HG03342 (cell line): ENCODE results near the gene PDXK.

Experiments used
- ATAC-seq: cut with Tn5 transposase; IDR thresholded peaks from one replicate; pipeline ENCODE4 v1.9.1; 2021; ENCODE audit warnings: mild to moderate bottlenecking, moderate library complexity; ENCODE audit not compliant: unreplicated experiment

The PDXK gene

DNA sequence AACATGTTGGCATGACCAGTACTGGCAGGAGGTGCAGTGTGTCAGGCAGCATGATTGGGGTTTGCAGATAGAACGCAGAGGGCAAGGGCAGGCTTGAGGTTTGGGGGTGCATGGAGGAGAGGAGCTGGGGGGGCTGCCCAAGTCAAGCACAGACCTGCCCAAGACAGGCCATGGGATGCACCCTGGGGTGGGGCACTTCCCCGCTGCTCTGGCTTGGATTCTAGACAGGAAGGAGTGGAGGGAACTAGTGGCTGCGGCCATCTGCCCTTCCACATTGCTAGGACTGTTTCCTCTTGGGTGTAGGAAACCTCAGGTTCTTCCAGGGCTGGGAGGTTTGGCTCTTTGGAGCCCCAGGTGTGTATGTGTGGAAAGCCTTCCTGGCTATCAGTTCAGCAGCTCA lies 3.0 kb downstream of the PDXK start:
- ATAC-seq = no peak

DNA sequence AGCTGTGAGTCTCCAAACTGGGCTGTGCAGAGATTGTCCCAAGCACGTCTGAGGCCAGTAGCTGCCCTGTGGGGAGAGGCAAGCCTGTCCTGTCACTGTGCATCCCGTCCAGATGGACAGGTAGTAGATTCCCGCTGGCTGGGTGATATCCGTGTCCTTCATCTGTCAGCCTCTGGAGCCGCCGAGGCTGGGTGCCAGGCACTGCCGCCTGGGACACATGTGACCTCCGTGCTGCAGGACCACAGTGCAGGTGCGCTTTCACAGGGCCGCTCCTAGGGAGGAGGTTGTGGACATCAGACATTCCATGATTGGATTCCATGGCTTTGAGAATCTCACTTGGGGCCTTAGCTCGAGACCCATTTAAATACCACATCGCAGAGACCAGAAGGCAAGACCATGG lies 4.7 kb downstream of the PDXK start:
- ATAC-seq = no peak

DNA sequence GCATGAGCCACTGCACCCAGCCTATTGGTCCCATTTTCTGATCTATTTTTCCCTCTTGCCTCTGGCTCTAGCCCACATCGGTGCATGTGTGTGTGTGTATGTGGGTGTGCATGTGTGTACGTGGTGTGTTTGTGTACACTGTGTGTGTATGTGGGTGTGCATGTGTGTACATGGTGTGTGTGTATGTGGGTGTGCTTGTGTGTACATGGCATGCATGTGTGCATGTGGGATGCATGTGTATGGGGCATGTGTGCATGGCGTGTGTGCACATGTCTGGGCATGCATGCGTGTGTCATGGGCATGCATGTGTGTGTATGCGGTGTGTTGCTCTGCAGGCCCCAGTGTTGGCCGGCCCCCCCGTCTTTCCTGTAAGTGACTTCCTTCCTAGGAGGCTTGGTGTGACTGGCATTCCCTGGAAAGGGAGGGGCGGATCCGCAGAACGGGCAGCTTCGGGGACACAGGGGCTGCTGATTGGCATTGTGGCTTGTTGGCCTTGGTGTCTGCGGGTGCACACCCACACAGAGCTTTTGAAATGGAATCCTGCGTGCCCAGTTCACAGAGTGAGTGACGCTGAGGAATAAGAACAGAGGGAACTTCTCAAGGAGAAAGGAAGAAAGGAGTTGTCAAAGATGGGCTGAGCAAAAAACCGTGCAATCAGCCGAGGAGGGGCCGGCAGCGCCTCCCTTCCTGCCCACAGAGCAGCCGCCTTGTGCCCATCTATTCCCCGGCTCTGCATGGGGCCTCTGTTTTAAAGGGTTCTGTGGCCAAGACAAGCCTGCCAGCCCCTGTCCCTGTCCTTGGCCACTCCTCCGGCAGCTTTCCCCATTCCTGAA lies 8.0 kb downstream of the PDXK start:
- no peak for ATAC-seq

DNA sequence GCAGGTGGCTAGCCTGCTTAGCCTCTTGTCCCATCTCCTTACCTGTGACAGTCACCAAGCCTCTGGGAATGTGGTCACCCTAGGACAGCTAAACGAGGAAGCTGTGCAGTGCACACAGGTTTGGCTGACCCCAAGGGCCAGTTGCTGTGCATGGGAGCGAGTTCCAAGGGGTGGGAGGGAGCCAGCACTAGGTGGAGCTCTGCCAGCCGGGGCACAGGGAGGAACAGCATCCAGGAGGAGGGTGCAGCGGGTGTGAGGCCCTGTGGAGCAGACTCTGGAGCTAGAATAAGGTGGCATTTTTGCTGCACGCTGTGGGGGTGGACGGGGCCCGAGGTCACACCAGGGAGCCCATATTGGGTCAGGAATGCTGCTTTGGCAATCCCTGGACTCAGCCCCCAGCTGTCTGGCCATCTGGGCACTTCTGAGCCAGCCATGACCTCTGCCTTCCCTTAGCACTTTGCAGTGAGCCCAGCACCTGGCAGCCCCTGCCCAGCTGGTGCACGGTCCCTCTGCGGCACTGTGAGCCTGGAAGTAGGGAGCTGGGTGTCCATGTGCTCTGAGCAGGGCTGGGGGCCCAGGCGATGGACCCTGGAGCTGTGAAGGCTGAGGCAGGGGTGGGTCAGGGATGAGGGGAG lies 8.7 kb downstream of the PDXK start:
- ATAC-seq = no peak

DNA sequence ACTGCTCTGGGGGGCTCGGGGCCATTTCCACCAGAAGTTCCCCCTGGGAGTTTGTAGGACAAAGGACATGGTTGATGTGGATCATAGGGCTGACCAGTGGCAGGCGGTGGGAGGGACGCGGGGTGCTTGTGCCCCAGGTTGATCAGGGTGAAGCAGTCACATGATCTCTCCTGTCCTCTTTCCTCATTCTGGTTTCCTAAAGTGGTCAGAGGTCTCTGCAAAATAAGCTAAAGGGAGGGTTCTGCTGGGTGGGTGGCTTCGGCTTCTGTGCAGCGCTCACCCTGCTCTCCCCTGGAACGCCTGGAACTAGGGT lies 9.2 kb downstream of the PDXK start:
- ATAC-seq = no peak

DNA sequence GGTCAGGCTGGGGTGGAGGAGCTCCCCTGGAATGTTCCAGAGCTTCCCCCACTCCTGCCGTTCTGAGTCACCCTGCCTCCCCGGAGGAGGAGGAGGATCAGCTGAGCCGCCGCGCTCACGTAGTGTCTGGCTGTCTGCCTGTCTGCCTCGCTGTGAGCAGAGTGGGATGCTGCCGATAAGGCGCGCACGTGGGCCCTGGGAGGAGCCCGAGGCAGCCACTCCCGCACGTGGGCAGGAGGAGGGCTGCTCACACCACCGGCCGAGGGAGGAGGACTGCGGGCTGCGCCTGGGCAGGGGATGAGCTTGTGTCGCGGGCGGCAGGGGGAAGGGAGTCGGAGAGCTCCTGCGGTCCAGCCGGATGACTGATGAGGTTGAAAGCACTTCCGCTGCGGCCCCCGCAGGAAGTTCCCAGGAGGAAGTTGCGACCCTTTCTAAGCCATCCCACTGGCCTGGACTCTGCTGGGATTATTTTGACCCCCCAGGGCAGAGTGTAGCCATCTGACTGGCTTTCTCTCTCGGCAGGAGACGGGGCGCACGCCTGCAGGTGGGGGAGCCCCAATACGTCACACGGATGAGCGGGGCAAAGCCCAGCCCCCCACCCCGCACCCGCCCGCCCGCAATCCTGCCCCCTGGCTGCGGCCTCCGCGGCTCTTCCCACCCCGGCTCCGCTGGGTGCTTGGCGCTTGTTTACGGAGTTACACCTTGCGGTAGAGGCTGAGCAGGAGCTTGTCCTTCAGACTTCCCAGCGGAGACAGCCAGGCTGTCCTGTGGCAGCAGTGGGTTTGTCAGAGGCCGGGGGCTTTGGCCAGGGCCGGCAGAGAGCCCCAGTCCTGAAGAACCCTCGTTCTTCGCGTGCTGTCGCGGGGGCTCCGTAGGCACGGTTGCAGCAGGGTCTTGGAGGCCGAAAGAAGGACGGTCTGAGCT lies 9.8 kb downstream of the PDXK start:
- peak; percentile 54 for ATAC-seq

DNA sequence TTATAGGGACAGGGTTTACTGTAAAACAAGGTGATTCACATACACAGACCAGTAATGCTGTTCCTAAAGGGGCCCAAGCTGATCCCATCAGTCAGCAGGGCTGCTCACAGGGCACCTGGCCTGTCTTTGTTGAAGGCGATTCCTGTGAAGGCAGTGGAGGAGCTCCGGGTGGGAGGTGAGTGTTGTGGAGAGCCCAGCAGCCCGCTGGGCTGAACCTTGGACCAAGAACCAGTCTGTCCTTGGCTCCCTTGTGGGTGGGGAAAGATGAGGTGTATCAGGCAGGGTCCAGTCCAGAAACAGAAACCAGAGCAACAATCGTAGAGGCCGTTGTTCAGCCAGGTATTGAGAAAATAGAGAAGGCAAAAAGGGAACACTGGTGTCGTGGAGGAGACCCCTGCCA lies 12.5 kb downstream of the PDXK start:
- ATAC-seq = no peak

DNA sequence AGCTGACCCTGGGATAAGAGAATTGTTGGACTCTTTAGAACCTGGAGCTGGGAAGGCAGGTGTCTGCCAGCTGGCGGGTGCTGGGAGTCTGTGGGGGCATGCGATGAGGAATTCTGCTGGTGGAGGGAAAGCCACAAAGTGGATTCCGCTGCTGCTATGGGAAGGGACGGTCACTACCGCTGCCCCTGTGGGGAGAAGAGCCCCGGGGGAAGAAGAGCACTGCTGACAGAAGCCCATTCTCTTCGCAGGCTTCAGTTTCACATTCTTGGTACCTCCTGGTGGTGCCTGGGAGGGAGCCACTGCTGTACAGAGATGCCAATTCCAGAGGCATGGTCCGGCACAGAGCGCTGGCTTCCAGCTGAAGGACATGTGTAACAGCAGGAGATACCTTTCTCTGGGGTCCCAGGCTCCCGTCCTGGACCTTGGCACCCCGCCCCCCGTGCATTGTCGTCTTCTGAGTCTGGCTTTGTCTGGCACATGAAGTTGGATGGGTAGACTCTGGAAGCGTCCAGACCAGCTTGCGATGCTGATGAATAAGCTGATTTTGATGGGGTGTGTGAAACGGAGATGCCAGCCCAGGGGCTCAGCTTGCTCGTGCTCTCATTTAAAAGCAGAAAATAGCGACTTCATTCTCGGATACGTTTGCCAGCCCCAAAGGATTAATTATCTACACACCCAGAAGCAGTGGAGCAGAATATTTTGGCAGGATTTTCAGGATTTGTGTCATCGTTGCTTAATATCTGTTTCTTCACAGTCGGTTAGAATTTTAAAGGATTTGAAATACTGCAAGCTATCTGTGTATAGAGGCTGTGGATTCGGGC lies 13.2 kb downstream of the PDXK start:
- no peak for ATAC-seq

DNA sequence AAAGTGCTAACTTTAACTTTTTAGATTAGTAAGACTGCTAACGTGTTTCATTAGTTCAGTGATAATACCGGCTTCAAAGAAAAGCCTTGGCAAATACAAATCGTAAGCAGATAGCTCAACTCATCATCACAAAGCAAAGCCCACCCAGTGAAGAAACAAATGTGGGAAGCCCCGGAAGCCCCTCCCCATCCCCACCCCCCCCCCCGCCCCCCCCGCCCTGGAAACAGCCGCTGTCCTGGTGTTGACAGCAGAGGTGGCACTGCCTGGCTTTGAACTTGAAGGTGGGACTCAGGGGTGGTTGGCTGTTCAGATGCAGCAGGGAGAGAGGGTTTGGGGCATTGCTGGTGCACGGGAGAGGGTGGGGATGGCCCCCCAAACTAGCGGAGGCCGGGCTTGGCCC lies 14.1 kb downstream of the PDXK start:
- no peak for ATAC-seq

DNA sequence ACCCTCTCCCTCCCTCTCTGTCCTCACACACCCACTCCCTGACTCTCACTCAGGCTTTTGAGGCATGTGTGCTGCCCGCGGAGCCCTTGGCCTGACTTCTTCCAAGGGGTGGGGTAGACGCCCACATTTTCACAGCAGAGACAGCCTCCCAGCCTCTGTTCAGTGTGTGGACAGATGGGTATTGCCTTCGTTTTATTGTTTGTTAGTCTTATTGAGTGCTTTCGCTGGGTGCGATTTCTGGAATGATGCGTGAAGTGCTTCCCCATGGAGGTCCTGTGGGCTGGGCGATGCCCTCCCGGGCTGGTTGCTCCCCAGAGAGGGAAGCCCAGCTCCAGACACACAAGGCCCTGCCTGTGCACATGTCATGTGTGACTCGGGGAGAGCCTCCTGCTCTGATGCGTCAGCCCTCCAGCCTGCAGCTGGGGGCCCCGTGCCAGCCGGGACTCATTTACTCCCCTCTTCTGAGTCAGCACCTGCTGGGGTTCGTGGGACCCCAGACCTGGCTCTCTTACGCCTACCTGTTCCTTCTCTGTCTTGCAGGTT lies 14.7 kb downstream of the PDXK start:
- no peak for ATAC-seq

DNA sequence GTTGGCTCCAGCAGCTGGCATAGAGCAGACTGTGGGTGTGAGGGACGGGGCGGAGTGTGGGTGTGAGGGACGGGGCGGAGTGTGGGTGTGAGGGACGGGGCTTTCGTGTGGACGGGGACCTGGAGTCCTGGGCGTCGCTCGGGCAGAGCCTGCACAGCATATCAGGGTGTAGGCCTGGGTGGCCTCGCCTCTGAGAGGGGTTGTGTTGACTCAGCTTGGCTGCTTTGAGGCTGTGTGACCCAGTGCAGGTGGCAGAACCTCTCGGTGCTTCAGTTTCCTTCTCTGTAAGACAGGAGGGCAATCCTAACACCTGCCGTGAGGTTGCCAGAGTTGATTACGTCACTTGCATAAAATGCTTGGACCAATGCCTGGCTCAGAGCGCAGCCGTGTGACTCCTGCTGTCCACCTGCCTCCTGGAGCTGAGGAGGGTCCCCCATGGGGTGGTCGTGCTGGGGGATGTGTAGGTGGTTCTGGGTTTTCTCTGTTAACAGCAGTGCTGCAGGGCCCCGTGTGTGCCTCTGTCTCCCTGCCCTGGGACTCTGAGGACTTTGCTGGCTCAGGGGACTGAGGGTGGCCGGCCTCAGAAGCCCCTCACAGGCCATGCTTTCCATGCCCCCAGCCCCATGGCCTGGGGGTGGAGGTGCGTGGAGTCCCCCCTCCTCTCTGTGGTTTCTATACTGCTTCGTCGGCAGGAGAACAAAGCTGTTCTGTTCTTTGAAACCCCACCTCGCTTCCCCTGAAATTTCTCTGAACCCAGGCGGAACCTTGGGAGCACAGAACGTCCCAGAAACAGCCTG lies 15.4 kb downstream of the PDXK start:
- no peak for ATAC-seq

DNA sequence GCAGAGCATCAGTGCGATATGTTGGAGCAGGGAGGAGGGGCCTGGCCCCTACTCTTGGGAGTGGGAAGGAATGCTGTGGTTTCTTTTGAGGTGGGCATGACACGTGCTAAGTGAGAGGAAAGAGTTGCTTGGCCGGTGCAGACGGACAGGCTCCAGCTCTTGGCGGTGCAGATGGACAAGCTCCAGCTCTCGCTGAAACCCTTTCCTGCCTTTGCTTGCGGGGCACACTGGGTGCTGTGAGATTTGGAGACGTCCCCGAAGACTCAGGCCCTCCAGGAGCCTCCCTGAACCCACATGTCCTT lies 15.9 kb downstream of the PDXK start:
- no peak for ATAC-seq

DNA sequence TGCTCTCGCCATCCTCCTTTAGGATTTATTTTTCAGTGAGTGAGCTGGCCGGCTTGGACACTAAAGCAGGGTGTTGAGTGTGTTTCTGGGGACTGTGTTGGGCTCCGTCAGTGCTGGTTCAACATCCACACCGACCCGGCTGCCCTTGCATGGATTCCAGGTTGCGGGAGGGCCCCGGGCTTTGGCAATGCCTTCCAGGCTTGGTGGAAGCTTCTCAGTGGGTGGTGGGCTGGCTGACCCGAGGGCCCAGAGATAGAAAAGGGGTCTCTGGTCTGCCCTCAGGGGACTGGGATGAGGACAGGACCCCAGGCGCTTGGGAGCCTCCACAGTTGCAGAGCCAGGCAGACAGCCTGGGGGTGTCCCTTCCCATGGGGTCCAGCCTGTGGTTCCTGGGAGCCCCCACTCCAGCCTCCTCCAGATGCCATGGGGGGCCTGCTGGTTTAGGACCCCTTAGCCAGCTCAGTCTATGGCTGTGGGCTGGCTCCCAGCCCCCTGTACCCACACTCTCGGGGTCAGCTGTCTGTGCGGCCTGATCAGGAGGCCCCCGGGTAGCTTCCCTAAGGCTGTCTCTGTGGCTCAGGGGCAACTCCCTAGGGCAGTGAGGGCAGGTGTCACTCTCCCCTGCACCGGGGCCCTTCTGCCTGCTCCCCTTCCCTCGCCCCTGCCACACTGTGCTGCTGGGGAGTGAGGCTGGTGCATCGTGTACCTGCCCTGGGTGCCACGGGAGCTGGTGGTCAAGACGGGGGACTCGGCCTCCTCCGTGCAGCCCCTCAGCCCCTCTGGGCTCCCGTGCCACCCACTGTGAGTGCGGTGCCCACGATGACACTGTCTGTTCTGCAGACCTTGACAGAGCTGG lies 16.5 kb downstream of the PDXK start:
- no peak for ATAC-seq

DNA sequence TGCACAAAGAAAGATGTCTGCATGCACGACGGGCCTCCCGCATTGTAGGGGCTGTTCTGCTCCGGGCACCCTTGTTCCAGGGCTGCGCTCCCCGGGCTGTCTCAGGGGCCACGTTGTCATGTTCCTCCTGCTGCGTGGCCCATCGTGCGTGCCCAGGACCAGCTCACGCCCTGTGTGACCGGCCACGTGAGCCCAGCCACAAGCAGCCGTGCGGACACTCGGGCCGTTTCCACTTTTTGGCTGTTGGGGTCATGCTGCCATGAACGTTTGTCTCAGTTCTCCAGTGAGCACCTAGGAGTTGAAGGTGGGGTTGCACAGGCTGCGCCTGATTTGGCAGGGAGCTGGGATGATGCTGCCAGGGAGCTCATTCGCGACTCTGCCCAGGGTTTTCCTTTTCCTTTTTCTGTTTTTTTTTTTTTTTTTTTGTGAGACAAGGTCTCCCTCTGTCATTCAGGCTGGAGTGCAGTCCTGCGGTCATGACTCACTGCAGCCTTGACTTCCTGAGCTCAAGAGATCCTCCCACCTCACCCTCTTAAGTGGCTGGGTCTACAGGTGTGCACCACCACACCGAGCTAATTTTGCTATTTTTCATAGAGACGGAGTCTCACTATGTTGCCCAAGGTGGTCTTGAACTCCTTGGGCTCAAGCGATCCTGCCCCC lies 17.4 kb downstream of the PDXK start:
- ATAC-seq = no peak

DNA sequence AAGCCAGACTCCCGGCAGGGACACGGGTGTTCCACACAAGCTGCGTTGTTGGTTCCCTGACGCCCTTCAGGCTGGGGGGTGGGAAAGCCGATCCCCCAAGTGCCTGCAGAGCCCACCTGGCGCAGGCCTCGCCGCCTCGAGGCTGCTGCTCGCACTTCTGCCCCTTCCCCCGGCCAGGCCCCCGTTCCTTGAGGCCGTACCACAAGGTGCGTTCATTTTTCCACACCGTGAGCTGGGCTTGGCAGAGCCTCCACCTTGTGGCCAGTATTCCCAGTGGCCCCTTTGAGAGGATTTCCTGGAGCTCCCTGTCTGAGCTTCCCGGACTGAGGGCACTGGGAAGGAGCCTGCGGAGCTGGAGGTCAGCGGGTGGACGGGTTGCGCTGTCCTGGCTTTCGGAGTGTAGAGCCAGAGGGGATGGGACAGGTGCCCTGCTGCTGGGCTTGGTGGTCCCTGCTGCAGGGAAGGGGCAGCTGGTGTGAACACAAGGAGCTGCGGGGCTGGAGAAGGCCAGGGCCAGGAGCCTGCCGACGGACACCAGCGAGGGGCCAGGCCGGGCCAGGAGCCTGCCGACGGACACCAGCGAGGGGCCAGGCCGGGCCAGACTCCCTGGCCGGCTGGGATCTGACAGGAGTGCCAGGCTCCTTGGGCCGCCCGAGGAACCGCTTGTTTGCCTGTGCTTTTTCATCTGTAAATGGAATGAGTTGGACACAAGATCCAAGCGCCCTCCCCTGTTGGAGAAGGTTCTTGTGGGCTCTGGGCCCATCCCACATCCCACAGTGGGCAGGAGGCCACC lies 18.4 kb downstream of the PDXK start:
- no peak for ATAC-seq

DNA sequence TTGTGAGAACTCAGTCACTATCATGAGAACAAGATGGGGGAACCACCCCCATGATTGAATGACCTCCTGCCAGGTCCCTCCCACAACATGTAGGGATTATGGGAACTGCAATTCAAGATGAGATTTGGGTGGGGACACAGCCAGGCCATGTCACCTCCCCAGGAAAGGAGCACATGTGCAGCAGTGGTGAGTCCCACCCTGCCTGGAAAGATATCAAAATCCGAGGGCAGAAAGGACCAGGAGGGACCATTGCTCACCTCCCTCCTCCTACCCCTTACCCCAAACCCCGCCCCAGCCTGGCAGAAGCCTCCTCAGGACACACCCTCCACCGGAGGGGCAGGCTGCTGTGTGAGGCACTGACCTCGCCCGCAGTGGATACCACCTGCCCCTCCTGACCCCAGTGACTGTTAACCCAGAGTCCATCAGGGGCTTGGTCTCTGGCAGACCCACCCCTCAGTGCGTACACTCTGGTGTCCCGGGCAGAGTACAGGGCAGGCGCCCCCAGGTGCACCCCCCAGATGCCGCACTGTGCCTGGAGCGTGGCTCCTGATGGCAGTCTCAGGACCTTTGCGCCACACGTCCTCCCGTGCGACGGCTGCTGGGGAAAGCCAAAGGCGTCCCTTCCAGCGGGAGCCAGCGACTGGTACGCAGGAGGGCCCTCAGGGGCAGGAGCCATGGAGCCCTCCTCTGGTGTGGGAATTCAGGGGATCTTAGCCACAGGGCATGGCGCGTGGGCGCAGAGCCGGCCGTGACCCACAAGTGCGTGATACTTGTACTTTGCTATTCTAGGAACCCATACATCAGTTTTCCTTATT lies 20.9 kb downstream of the PDXK start:
- no peak for ATAC-seq
